Hematopoietic multipotent progenitor cell treated with erythropoietin and hydrocortisone succinate and interleukin-3 and kit ligand, for 17 days (in vitro differentiated cells): ENCODE data around the gene CPVL.

ENCODE experiments used
- DNase-seq: peaks from one replicate; pipeline ENCODE4 v3.0.0-alpha.2; 2015; ENCODE audit warnings: low spot score

The CPVL gene

GRCh38 chr7:29146057-29146706 lies at the start of gene CPVL:
Gene CPVL (minus strand): TSS chr7:29146537. CDS start chr7:29121061, 25,476 bp downstream.
- DNase-seq = no peak

- no peak for DNase-seq
Measured at GRCh38 chr7:29194594-29195427, 48.5 kb upstream of the CPVL start, which contains the start of gene CHN2. Gene CHN2 (plus strand): TSS chr7:29194775.

DNA sequence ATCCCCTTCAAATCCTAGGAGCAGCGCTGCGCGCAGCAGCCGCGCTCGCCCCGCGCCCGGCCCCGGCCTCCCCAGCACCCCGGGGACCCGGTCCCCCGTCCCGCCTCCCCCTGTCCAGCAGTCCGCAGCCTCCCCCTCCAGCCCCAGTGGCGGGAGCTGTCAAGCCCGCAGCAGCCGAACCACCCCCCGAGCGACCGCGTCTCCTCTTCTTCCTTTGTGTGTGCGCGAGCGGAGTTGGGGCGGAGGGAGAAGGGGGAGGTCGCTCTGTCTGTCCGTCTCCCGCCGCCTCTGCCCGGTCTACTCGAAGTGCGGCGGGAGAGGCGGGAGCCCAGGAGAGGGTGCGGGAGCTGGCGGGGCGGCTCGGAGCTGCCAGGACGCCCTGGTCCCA lies 47.9 kb upstream of the CPVL start:
- DNase-seq = no peak

- no peak for DNase-seq
Measured at GRCh38 chr7:29193316-29194205, 47.2 kb upstream of the CPVL start.

GRCh38 chr7:29192811-29193210 lies 46.5 kb upstream of the CPVL start:
- no peak for DNase-seq

GRCh38 chr7:29192323-29192722 lies 46.0 kb upstream of the CPVL start:
- no peak for DNase-seq

DNA sequence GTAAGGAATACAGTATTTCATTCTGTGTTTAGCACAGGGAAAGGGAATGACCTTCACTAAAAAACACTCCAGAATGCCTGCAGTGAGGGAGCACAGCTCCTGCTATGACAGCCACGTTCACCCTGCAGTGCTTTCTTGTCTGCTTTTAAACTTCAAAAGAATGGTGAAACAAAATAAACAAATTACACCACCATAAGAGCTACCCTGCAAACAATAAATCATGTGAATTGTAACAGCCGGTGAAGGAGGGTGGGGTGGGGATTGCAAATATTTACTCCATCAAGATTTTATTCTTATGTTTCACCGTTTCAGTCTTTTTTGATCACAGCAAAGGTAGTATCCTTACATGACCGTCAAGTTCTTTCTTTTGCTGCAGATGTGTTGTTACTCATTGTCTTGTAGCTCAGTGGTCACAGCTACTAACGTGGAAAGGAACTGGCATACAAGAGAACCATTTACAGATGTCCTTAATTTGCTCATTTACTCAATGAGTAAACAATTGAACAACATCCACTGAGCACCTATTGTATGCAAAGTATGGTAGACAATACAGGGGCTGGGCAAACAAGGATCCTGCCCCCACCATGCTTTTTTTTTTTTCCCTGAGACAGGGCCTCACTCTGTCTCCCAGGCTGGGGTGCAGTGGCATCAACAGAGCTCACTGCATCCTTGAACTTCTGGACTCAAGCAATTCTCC lies 44.2 kb upstream of the CPVL start:
- no peak for DNase-seq

DNA sequence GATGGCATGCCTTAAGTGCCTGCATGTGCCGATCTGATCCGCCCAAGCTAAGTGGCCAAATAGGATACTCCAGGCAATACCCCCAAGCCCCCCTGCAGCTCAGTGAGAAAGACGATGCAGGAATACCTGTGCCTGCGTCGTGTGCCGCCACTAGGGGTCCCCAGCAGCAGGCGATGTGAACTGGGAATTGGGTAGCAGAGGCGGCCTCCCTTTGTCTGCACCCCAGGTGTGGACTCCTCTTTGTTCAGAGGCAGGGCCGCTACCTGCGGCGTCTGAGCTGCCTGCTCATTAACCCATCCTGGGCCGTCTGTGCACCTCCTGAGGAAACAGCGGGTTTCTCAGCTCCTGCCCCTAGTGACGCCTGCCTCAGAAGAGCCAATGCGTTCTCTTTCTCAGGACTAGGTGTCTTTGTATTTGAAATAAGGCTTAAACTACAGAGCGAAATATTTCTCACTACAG lies 43.4 kb upstream of the CPVL start:
- no peak for DNase-seq

DNA sequence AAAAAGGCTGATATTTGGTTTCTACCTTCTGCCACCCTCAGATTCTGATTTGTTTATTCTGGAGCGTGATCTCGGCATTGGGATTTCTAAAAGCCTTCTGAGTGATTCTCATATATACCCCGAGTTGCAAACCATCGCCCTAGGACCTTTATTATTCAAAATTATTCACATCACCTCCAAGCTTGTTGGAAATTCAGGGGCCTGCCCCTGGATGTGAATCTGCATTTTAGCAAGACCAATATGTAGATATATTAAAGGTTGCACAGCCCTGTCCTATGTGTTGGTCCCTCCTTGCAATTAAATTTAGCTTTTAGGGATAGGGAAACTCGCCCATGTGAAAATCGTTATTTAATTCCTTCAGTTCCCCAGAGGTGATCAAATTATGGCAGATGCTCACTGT lies 39.3 kb upstream of the CPVL start:
- DNase-seq = no peak

DNA sequence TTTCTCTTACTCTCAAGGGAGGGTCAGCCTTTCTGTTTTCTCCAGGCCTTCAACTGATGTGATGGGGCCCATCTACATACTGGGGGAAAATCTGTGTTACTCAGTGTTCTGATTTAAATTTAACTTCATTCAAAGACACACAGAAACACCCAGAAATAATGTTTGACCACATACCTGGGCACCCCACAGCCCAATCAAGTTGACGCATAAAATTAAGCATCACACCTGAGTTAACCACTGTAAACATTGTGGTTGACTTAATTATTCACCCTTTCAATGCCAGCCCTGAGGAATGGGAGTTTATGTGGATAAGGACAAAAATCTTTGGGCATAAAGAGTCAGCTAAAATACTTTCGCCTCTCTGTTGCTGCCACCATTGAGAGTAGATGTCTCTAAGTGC lies 38.3 kb upstream of the CPVL start:
- DNase-seq = no peak

- no peak for DNase-seq
Measured at GRCh38 chr7:29179115-29179514, 32.8 kb upstream of the CPVL start.

DNA sequence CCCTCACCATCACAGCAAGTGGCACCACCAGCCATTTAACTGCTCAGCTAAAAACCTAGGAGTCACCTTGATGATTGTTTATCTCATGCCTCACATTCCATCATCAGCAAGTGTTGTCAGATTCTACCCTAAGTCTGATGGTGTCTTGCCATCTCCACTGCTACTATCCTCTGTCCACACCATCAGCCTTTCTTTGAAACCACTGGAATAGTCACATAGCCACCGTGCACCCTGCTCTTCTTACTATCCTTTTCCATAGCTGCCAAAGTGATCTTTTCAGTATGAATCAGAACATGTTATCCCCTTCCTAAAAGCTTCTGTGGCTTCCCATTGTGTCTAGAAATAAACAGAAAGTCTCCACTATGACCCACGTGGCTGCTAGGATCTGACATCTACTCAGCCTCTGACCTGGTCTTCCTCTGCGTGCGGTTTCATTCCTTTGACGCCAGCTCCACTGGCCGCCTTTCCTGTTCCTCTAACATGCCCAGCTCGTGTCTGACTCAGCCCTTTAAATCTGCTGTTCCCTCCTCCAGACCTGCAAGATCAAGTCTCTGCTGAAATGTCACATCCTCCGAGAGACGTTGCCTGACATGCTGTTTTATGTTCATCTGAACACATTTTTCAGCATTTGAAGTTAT lies 31.7 kb upstream of the CPVL start:
- DNase-seq = no peak

- DNase-seq = no peak
Measured at GRCh38 chr7:29173458-29173857, 27.1 kb upstream of the CPVL start.

GRCh38 chr7:29170781-29171180 lies 24.4 kb upstream of the CPVL start:
- no peak for DNase-seq

DNA sequence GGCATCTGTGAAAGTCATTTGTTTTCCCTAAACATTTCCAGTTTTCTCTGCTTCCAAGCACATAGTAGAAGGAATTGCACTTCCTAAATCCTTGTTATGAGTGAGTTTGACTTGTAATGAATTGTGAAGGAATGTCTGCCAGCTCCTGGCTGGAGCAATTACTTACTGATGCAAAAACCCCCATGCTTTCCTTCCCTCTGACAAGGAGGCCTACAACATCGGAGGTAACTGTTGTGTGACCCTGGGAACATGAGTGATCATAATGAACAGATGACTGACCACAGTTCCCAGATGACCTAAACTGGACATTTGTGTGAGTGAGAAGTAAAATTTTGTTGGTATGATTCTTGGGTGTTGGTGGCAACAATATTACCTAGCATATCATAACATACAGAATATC lies 21.4 kb upstream of the CPVL start:
- DNase-seq = no peak

- DNase-seq = no peak
Measured at GRCh38 chr7:29163854-29164253, 17.5 kb upstream of the CPVL start.

GRCh38 chr7:29162577-29162976 lies 16.2 kb upstream of the CPVL start:
- DNase-seq = no peak

- no peak for DNase-seq
Measured at GRCh38 chr7:29161231-29161630, 14.9 kb upstream of the CPVL start.

DNA sequence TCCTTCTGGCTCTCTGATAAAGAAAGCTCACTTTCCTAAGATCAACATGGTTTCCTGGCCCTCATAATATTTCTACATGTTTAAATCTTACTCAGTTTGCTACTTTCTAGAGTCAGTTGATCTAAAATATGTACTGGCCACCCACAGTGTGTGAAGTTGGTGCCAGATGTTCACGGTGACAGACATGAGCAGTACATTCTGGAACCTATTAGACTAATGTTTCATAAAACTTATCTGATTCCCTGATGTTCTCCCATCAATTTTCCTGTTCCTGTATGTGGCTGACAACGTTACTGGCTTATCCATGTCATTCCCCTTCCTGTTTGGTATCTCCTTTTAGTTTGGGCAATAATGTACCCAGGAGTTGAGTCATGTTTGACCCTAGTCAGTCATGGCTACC lies 13.7 kb upstream of the CPVL start:
- DNase-seq = no peak

- DNase-seq = no peak
Measured at GRCh38 chr7:29158795-29159423, 12.6 kb upstream of the CPVL start.

DNA sequence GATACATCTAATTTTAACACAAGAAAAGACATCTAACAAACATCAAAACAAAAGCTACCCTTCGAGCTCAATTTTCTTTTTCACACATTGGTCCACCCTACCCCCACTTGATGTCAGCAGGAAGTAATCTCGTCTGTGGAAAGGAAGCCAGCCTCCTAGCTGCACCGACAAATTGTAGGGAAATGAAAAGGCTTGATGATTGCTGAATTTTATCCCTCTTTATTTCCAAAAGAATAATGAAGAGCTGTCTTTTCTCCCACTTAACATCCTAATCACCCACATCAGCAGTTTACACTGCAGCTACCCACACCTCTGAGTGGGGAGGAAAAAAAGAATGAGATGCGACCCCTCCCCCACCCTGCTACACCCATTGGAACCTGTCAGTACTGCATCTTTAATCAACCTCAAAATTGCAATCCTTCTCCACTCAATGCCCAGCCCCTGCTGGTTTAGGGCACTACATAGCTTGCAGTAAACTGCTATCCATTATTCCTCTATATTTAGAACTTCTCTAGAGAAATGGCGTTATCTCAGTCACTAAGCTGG lies 10.6 kb upstream of the CPVL start:
- DNase-seq = no peak
